Activated B cell treated with CpG ODN at 0.5 μM for 24 hours (primary cell): ENCODE results near the gene MCUR1. TPM values are rescaled to one million over a fixed set of nuclear protein-coding genes. Genes with fewer than 3 reads are reported as not detected.

Experiments used
- ATAC-seq: fragments of 200-7000 bp; cut with Tn5 transposase; one replicate; pipeline ENCODE4 v1.10.0; 2021; ENCODE audit warnings: low read depth, mild to moderate bottlenecking, moderate library complexity
- CTCF ChIA-PET: fragments of 350-600 bp; sonication (Branson Sonifier 250); formaldehyde crosslinking; loops from one replicate; lab custom pipeline; 2021; ENCODE audit warnings: antibody characterized with exemption; lab: Charles Lee
- POLR2A ChIA-PET: fragments of 350-600 bp; sonication (Branson Sonifier 250); formaldehyde crosslinking; loops from one replicate; lab custom pipeline; 2021; ENCODE audit warnings: antibody characterized with exemption; lab: Charles Lee
- DNase-seq: peaks from one replicate; pipeline ENCODE4 v3.0.0; 2022
- H3K27ac Mint-ChIP-seq: one replicate; pipeline ENCODE4 v1.8.0; 2020; ENCODE audit warnings: mixed read lengths
- H3K27me3 Mint-ChIP-seq: one replicate; pipeline ENCODE4 v1.8.0; 2021; ENCODE audit warnings: mixed read lengths
- H3K36me3 Mint-ChIP-seq: one replicate; pipeline ENCODE4 v1.8.0; 2021; ENCODE audit warnings: low read depth, mixed read lengths
- H3K4me1 Mint-ChIP-seq: one replicate; pipeline ENCODE4 v1.8.0; 2021; ENCODE audit warnings: mixed read lengths
- H3K4me3 Mint-ChIP-seq: one replicate; pipeline ENCODE4 v1.8.0; 2020; ENCODE audit warnings: mild to moderate bottlenecking, mixed read lengths
- H3K9me3 Mint-ChIP-seq: one replicate; pipeline ENCODE4 v1.8.0; 2020; ENCODE audit warnings: mixed read lengths
- intact Hi-C: fragments of 100-400 bp; cut with micrococcal nuclease; formaldehyde crosslinking; loops from one replicate; pipeline ENCODE4 v1.15.1; 2024
- total RNA-seq: library from RNA; stranded (reverse); gene quantifications from 2 replicates; pipeline ENCODE4 v1.2.3, GENCODE V29; 2022
- TF ChIP-seq, protein P1 (sequence below): fragments of 200-600 bp; IDR thresholded peaks from one replicate; pipeline ENCODE4 v1.8.0; 2022; ENCODE audit warnings: antibody characterized with exemption, mild to moderate bottlenecking

MCUR1 gene
- total RNA-seq, 1 donor from 2014 or later: 13.6 TPM

DNA sequence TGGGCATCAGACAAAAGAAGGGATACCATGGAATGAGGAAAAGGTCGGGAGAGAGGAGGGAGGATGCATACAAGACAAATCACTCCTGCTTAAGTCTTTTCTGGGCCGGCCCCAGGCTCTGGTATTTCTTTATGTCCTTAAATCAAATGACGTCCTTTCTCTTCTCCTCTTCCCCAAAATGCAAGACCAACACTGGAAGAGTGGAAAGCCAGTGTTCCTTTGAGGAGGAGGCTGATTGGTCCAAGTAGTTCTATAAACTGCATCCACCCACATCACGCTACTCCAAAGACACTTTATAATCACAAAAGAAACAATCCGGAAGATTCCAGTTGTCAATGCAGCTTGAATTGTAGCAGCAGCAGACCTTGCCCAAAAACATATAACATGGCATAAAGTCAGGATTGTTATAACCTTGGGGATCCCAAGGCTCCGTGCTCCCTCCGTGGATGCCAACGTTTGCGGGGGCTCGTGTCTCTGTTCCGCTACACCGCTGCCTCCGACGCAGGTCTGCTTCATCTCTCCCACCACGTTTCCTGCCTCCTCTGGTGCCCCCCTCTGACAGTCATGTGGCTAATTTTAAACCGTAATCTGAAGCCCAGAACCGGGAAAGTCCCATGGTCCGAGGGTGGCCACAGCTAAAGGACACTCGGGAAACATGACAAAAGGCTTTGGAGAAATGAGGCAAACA is 47.1 kb downstream of the MCUR1 start:
- Mint-ChIP-seq H3K4me1 (peaks cover 45% of the 10 kb centered on the region), H3K27me3 (no peaks in the 10 kb centered on the region), H3K4me3 (peak overlapping the region; percentile 81), H3K9me3 (no peaks in the 10 kb centered on the region), H3K27ac (no peak overlapping the region), H3K36me3 (no peaks in the 10 kb centered on the region)
- DNase-seq: no peak
- intact Hi-C loops: loop anchor here (5.0 kb wide), 1 partner anchor 150 kb away; the partner anchor contains the start of gene NOL7
- TF ChIP-seq, protein P1, sequence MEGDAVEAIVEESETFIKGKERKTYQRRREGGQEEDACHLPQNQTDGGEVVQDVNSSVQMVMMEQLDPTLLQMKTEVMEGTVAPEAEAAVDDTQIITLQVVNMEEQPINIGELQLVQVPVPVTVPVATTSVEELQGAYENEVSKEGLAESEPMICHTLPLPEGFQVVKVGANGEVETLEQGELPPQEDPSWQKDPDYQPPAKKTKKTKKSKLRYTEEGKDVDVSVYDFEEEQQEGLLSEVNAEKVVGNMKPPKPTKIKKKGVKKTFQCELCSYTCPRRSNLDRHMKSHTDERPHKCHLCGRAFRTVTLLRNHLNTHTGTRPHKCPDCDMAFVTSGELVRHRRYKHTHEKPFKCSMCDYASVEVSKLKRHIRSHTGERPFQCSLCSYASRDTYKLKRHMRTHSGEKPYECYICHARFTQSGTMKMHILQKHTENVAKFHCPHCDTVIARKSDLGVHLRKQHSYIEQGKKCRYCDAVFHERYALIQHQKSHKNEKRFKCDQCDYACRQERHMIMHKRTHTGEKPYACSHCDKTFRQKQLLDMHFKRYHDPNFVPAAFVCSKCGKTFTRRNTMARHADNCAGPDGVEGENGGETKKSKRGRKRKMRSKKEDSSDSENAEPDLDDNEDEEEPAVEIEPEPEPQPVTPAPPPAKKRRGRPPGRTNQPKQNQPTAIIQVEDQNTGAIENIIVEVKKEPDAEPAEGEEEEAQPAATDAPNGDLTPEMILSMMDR: no peak
- peak; percentile 49 for ATAC-seq
- CTCF ChIA-PET: interaction anchor here (0.7 kb wide), 1 partner anchor 209 kb away, joined by 4 read pairs; no protein-coding TSS in a partner anchor
- POLR2A ChIA-PET: interaction anchor here (0.6 to 0.7 kb wide), 4 partner anchors 27 to 1895 kb away, joined by 3 to 10 read pairs (median 3); no protein-coding TSS in a partner anchor

DNA sequence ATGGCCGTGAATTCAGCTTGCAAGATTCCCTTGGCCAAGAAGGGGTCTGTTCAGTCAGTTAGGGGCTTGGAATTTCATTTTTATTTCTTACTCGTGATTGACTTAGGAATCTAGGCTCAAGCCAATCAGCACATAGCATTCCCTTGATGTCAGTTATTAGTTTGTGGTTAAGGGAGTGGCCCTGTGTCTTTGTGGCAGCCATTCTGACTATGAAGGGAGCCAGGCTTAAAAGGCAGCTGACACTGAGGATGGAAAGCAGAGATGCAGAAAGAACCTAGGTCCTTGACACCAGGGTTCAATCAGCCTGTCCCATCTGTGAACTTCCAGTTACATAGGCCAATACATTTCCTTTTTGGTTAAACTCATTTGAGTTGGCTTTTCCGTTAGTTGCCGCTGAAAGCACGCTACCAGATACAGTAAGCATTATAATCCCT is 48.1 kb downstream of the MCUR1 start:
- TF ChIP-seq, protein P1: no peak
- ATAC-seq: no peak
- ChIA-PET POLR2A (interaction anchor here (0.6 kb wide), 2 partner anchors 151 to 429 kb away, joined by 3 to 5 read pairs; partner anchors contain the start of gene NOL7), CTCF (interaction anchor here (0.7 kb wide), 1 partner anchor 210 kb away, joined by 4 read pairs; no protein-coding TSS in a partner anchor)
- Mint-ChIP-seq H3K36me3 (no peaks in the 10 kb centered on the region), H3K9me3 (no peaks in the 10 kb centered on the region), H3K27me3 (no peaks in the 10 kb centered on the region), H3K4me1 (peaks cover 47% of the 10 kb centered on the region), H3K27ac (no peak overlapping the region), H3K4me3 (no peak overlapping the region)
- DNase-seq: no peak
- intact Hi-C loops: loop anchor here (5.0 kb wide), 1 partner anchor 149 kb away; the partner anchor contains the start of gene NOL7

DNA sequence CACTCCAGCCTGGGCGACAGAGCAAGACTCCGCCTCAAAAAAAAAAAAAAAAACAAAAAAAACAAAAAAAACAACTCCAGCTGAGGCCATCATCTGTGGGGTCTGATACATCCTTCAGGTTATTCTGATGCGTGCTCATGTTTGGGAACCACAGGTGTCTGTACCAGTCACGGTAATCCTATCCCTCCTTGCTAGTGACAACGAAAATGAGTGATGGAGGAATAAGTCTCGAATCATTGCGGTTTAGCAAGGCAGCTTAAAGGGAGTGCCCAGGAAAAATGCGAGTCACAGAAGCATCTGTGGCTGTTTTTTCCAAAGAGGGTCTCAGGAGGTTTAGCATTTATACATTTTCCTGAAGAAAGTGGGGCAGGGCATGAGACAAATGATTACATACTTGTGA is 48.8 kb downstream of the MCUR1 start:
- H3K27me3 Mint-ChIP-seq: no peaks in the 10 kb centered on the region
- TF ChIP-seq, protein P1: no peak
- H3K9me3 Mint-ChIP-seq: no peaks in the 10 kb centered on the region
- intact Hi-C loops: loop anchor here (2.0 to 5.0 kb wide), 2 partner anchors 19 to 148 kb away; partner anchors contain the start of gene NOL7
- H3K36me3 Mint-ChIP-seq: no peaks in the 10 kb centered on the region
- ChIA-PET POLR2A (interaction anchor here (0.6 to 0.8 kb wide), 3 partner anchors 161 to 630 kb away, joined by 3 to 8 read pairs (median 4); no protein-coding TSS in a partner anchor), CTCF (interaction anchor here (0.6 kb wide), 1 partner anchor 130 kb away, joined by 4 read pairs; no protein-coding TSS in a partner anchor)
- H3K4me3 Mint-ChIP-seq: no peak overlapping the region
- no peak overlapping the region for H3K27ac Mint-ChIP-seq
- H3K4me1 Mint-ChIP-seq: peaks cover 47% of the 10 kb centered on the region
- ATAC-seq: no peak
- no peak for DNase-seq

DNA sequence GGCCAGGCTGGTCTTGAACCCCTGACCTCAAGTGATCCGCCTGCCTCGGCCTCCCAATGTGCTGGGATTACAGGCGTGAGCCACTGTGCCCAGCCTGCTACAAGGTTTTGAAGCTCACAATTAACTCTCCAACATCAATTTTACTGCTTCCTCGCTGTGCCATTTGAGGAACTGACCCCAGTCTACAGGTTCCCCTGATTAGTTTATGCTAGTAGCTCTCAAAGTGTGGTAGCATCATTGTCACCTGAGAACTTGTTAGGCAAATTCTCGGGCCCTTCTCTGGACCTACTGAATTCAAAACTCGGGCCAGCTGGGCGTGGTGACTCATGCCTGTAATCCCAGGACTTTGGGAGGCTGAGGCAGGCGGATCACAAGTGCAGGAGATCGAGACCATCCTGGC is 49.4 kb downstream of the MCUR1 start:
- POLR2A ChIA-PET: interaction anchor here (0.6 to 0.8 kb wide), 2 partner anchors 190 to 631 kb away, joined by 3 to 4 read pairs; no protein-coding TSS in a partner anchor
- intact Hi-C loops: loop anchor here (2.0 to 5.0 kb wide), 3 partner anchors 18 to 1147 kb away; partner anchors contain the start of gene NOL7
- ATAC-seq (peak; percentile 47), DNase-seq (no peak)
- Mint-ChIP-seq H3K9me3 (no peaks in the 10 kb centered on the region), H3K27ac (peak overlapping the region; percentile 53), H3K36me3 (no peaks in the 10 kb centered on the region), H3K27me3 (no peaks in the 10 kb centered on the region), H3K4me1 (peaks cover 47% of the 10 kb centered on the region), H3K4me3 (no peak overlapping the region)
- CTCF ChIA-PET: interaction anchor here (0.6 to 1.3 kb wide), 2 partner anchors 30 to 129 kb away, joined by 3 to 4 read pairs; no protein-coding TSS in a partner anchor
- TF ChIP-seq, protein P1: no peak
